Motor neuron (in vitro differentiated cells): Measurements from ENCODE around the gene COX5B. TPM values are rescaled to one million over a fixed set of nuclear protein-coding genes. Genes with fewer than 3 reads are reported as not detected.
A peak's percentile ranks its signal among the peaks of the same experiment; 100 is the strongest.
"Not testable (repeated sequence)": the region's sequence is repeated elsewhere in the genome, so short reads cannot be mapped to it uniquely, and the experiment has no call there.

ENCODE experiments used
- ATAC-seq, 8 experiments: fragments of 200-7000 bp; cut with Tn5 transposase; replicated peaks in 6 of 8; 2 replicates each; pipeline ENCODE4 v1.8.0; 2021; ENCODE audit warnings: mild to moderate bottlenecking in 8 of 8, moderate library complexity in 8 of 8
- H3K27ac ChIP-seq, 2 donors: fragments of 250-450 bp; sonication (Bioruptor Pico); 2 replicates each; pipeline ENCODE4 v1.9.0; 2021; ENCODE audit warnings: antibody characterized with exemption in 2 of 2, mild to moderate bottlenecking in 2 of 2, moderate library complexity in 1 of 2
- H3K4me1 ChIP-seq, 2 donors: fragments of 250-450 bp; sonication (Bioruptor Pico); replicated peaks in 1 of 2; 2 replicates each; pipeline ENCODE4 v1.6.1; 2021; ENCODE audit warnings: antibody characterized with exemption in 2 of 2, mild to moderate bottlenecking in 2 of 2, moderate library complexity in 1 of 2
- H3K4me3 ChIP-seq, 5 donors: fragments of 250-450 bp; sonication (Bioruptor Pico); 2 replicates each; pipeline ENCODE4 v1.9.0; 2021; ENCODE audit warnings: antibody characterized with exemption in 5 of 5, mild to moderate bottlenecking in 5 of 5, moderate library complexity in 4 of 5
- WGBS, 10 experiments: fragments of 450-650 bp; shearing (Covaris generic); methylation state at CpG; one replicate each; pipeline ENCODE4 v1.0.0; 2022; 5-methylcytosine and 5-hydroxymethylcytosine counted together
- in situ Hi-C, 9 experiments: fragments of 400-800 bp; cut with MboI; loops; one replicate each; pipeline ENCODE4 v1.15.0; 2021; ENCODE audit warnings: low sequenced_read_pairs in 9 of 9, low pct_unique_long_range_greater_than_20kb in 2 of 9; ENCODE audit not compliant: unreplicated experiment in 9 of 9
- total RNA-seq, 8 experiments: library from RNA; unstranded; fragments of 300-600 nt; gene quantifications; 2 replicates each; pipeline versions ENCODE4 v1.2.3 to v1.2.4, GENCODE V29; 2022

Gene COX5B
- total RNA-seq, 8 experiments from 2014 or later = 290 to 531 (median 349) TPM

DNA sequence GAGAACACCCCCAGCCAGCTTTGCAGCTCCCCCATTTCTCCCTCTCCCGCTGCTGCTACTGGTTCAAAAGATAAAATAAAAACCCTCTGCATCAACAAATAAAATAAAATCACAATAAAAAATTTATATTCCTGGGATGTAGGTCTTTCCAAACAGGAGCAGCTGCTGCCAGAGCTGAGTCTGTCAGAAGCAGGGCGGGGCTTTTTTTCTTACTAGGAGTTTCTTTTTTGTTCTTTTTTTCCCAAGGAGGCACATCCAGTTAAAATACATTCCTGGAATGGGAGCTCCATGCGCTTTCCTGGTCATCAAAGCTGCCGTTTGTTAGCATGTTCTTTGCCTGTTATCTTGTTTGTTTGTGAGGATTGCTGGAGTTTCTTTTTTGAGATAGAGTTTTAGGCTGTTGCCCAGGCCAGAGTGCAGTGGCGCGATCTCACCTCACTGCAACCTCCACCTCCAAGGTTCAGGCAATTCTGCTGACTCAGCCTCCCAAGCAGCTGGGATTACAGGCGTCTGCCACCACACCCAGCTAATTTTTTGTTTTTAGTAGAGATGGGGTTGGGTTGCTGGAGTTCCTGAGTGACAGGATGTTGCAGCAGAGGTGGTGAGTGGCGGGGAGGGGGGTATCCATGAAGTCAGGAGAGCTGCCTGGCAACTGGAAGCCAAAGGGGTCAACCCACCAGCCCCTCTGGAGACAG is 20.4 kb upstream of the COX5B start:
- H3K4me3 ChIP-seq, in situ Hi-C loops, H3K4me1 ChIP-seq, H3K27ac ChIP-seq: not testable (repeated sequence)
- WGBS, 10 experiments = no CpG with 5 or more reads among the region's 8 CpGs
- ATAC-seq = peak in 3 of 8 experiments; percentile 33 to 78 (median 65)

DNA sequence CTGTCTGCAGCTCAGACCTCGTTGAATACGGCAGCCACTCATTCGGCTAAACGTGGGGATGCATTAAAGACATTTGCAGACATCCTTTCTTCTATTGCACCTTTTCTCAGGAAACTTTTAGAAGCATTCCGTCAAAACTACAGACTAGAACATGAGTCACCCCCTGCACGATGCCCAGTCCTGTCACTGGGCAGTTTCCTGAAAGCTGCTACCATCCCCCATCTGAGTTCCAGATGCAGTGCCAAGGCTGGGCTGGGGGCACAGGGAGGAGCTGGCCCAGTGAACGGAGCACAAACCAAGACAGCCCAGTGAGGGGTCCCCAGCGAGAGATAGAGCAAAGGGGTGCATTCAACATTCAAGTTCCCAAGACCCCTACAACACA is 19.8 kb upstream of the COX5B start:
- not testable (repeated sequence) for ATAC-seq

DNA sequence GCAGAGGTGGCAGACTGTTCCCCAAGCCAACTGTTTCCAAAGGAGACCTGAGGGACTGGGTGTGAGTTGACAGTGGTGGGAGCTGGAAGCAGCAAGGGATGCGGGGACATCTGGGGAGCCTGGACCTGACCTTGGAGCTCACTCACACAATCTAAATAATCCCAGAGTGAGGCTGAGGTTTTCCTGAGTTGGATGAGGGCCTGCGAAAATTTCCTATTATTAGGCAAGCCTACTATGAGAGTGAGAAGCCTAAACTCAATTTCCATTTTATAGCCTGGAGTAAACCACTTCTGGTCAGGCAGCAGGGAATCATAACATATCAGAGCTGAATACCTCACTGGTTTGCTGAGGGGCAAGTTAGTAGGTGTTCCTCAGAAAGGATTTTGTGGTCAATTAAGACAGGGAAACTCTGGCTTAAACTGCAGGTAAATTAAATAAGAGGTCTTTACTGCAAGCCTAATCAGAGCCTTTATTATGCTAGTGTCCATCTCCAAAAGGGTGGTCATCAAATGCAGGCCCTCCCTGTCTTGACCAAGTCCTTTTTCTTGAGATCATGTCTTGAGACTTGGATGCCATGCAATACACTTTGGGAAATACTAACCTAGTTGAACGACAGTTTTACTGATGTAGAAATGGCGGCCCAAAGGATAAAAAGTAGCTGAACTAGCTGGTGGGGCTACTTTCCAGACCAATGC is 1.7 kb upstream of the COX5B start:
- WGBS, 10 experiments = 88 to 100% (median 98%) methylated on average over 2 to 3 of the region's 4 CpGs; no CpG with 5 or more reads in 2 of the 10 experiments
- H3K4me1 ChIP-seq = peaks cover 7 to 12% of the 10 kb centered on the region in 2 donors
- ATAC-seq = no peak
- H3K27ac ChIP-seq = no peak overlapping the region
- no peak overlapping the region for H3K4me3 ChIP-seq
- in situ Hi-C loops = no loop called here

More for the DNA sequence above, 19.8 kb upstream of the COX5B start:
- H3K27ac ChIP-seq, H3K4me1 ChIP-seq, in situ Hi-C loops, H3K4me3 ChIP-seq: not testable (repeated sequence)
- WGBS, 10 experiments = 60 to 67% methylated on average over 1 of the region's 8 CpGs; no CpG with 5 or more reads in 8 of the 10 experiments

DNA sequence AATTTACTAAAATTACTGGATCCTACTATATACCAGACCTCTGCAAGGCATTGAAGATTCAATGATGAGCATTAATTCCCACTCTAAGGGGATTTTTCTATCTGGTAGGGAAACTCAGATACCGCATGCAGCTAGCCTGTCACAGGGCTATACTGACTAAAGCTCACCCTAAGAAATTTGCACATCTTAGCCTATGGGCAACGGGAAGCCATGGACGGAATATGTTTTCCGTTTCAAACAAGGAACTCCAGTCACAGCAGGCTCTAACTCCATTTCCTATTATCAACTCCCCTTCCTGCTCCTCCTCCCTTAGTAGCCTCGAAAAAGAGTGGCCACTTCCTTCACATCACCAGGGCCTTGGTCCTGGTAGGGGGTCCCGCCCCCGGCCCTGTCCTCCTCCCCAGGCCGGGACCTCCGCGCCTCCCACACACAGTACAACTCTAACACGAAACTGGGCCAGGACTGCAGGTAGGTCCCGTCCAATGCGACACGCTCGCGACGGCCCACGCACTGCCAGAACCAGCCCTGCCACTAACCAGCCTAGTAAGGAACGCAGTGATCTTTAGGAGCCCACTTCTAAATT is 659 bp upstream of the COX5B start:
- peak; percentile 40 to 62 (median 54) for ATAC-seq
- 0 to 75% (median 51%) methylated on average over 1 to 4 of the region's 19 CpGs; no CpG with 5 or more reads in 3 of the 10 experiments for WGBS, 10 experiments
- peak overlapping the region; percentile 41 to 75 for H3K27ac ChIP-seq
- peaks cover 7 to 12% of the 10 kb centered on the region in 2 donors for H3K4me1 ChIP-seq
- peak overlapping the region; percentile 63 to 99 (median 82) for H3K4me3 ChIP-seq
- in situ Hi-C loops = no loop called here

DNA sequence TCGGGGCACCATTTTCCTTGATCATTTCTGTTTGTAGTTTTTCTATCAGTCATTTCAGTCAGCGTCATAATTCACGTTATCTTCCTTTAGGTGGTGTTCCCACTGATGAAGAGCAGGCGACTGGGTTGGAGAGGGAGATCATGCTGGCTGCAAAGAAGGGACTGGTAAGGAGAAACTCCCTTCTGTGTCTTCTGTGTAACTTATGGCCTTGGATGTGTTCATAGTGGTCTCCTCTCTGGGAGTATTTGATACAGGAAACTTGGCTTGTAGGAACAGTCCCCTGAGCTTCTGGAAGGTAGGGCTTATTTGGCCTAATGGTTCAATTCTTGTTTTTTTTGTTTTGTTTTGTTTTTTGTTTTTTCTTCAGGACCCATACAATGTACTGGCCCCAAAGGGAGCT is 1.1 kb downstream of the COX5B start:
- H3K4me3 ChIP-seq = peak overlapping the region; percentile 63 to 99 (median 82)
- no peak overlapping the region for H3K27ac ChIP-seq
- in situ Hi-C loops = no loop called here
- peaks cover 7 to 12% of the 10 kb centered on the region in 2 donors for H3K4me1 ChIP-seq
- ATAC-seq = no peak
- WGBS, 10 experiments = 66 to 100% (median 99%) methylated on average over 1 to 4 of the region's 4 CpGs

DNA sequence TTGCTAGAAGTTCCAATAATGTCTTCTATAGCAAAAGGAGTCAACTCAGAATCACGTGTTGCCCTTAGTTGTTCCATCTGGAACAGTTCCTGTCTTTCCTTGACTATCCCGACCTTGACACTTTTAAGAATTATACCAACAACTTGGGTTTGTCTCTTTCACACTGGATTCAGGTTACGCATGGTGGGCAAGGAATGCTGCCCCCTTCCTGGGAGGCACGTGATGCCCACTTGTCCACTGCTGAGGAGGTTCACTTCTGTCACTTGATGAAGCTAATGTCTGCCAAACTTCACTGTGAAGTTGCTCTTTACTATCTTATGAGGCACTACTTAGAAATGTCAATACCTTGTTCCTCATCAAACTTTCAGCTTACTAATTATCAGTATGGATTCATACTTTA is 5.3 kb downstream of the COX5B start:
- peaks cover 2 to 6% of the 10 kb centered on the region in 2 donors for H3K4me1 ChIP-seq
- 64 to 100% (median 90%) methylated on average over 2 to 4 of the region's 4 CpGs for WGBS, 10 experiments
- no peak overlapping the region for H3K4me3 ChIP-seq
- H3K27ac ChIP-seq = no peak overlapping the region
- ATAC-seq = no peak
- in situ Hi-C loops = loop anchor here in 2 of 9 experiments (25.0 kb wide), 1 partner anchor 1589 kb away; no protein-coding TSS in a partner anchor

DNA sequence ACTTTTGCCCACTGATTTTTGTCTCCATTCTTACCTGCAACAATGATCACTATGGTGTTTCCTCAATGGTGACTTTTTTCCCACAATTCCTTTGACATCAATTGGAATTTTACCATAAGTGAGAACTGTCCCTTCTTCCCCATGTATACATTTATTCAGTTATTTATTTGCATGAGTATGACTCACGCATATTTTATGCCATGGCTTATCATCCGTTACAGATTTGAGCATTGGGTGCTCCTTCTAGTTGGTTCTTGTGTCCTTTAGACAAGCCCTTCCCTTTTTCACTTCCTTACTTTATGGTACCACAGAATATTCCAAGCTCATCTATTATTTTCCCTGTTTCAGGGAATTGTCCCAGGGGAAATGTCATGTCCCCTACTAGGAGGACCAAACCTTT is 7.6 kb downstream of the COX5B start:
- no peak overlapping the region for H3K27ac ChIP-seq
- peak in 3 of 8 experiments; percentile 61 to 88 (median 77) for ATAC-seq
- H3K4me3 ChIP-seq = no peak overlapping the region
- WGBS, 10 experiments = 0 to 100% (median 88%) methylated on average over 1 to 2 of the region's 2 CpGs; no CpG with 5 or more reads in 1 of the 10 experiments
- H3K4me1 ChIP-seq = no peaks in the 10 kb centered on the region
- in situ Hi-C loops = loop anchor here in 2 of 9 experiments (25.0 kb wide), 1 partner anchor 1591 kb away; no protein-coding TSS in a partner anchor

DNA sequence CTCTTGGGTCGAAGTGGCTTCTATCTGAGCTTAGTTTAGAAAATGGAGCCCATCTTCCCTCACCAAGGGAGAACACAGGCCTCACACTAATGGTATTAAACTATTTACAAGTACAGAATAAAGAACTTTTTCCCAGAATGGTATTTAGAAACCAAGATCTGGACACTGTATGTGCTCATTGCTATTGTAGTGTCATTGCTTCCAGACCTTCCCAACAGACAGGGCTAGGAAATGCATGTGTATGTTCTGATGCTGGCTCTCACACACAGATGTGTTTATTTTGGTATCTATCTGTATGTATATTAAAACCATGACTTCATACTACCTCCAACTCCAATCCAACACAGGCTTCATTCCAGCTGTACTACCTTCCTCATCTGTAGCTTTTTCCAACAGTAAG is 8.0 kb downstream of the COX5B start:
- in situ Hi-C loops = loop anchor here in 2 of 9 experiments (25.0 kb wide), 1 partner anchor 1592 kb away; no protein-coding TSS in a partner anchor
- Histone ChIP-seq H3K4me1 (no peaks in the 10 kb centered on the region), H3K27ac (no peak overlapping the region), H3K4me3 (no peak overlapping the region)
- peak in 2 of 8 experiments; percentile 11 to 14 for ATAC-seq
- WGBS, 10 experiments = 20 to 100% (median 89%) methylated on average over 1 of the region's 1 CpG; no CpG with 5 or more reads in 5 of the 10 experiments

DNA sequence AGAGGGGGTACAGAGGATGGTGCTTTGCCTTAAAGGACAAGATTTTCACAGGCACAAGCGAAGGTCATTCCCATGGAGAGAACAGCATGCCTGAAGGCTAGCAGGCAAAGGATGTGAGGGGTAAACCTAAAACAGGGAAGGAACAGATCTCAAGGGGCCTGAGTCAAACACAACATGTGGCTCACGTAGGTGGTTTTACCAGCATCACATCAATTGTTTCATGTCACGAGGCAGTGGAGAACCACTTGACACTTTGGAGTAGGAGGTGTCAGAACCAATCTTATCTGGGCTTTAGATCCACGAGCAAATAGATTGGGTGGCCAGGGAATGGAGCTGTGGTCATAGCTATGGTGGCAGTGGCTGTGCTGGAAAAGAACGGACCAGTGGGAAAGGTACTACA is 8.4 kb downstream of the COX5B start:
- Histone ChIP-seq H3K4me3 (no peak overlapping the region), H3K27ac (no peak overlapping the region), H3K4me1 (no peaks in the 10 kb centered on the region)
- in situ Hi-C loops = loop anchor here in 2 of 9 experiments (25.0 kb wide), 1 partner anchor 1592 kb away; no protein-coding TSS in a partner anchor
- ATAC-seq = no peak
- 80 to 100% (median 100%) methylated on average over 1 to 4 of the region's 5 CpGs; no CpG with 5 or more reads in 2 of the 10 experiments for WGBS, 10 experiments

DNA sequence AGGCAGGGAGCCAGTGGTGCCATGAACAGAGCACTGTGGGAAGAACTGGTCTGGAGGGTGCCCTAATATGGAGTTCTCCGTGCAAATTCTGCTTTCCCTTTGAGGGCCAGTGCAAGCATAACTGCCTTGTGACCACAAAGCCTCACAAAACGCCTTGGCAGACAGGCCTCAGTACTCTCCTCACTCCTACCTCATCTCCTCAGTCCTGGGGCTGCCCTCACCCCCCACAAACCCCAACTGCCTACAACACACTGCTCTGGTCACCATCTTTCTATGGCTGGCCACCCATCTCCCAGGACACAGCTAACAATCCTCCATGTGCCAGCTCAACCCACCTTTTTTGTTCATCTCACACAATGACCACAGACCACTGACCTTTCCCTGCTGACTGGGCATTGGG is 8.9 kb downstream of the COX5B start:
- WGBS, 10 experiments = 80 to 100% (median 100%) methylated on average over 1 to 2 of the region's 2 CpGs; no CpG with 5 or more reads in 3 of the 10 experiments
- no peak for ATAC-seq
- Histone ChIP-seq H3K27ac (no peak overlapping the region), H3K4me3 (no peak overlapping the region), H3K4me1 (no peaks in the 10 kb centered on the region)
- in situ Hi-C loops = loop anchor here in 2 of 9 experiments (25.0 kb wide), 1 partner anchor 1592 kb away; no protein-coding TSS in a partner anchor

DNA sequence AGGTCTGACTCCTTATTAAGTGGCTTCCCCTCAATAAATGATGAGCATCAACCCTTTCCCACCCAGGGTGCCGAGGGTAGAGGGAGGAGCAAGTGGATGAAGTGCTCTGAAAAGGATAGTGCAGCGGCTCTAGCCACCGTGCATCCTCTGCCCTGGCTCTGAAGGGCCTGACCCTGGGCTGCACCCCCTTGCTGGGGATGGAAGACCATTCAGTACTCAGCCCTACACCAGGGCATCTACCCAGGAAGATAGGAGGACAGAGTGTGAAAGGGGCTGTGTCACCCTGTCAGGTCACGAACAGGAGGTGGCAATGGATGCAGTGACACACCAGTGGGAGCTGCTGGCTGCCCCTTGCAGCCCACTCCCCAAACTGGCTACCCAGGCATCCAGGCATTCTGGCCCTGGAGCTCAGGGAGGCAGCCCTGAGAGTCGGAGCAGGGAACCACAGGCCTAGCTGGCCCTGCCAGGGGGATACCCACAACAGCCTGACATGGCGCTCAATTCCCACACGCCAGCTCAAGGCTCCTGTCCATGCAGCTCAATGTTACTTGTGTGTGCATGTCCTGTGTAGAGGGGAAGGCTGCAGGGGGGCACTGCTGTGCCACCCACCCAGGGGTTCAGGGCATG is 10.4 kb downstream of the COX5B start:
- no peaks in the 10 kb centered on the region for H3K4me1 ChIP-seq
- in situ Hi-C loops = loop anchor here in 2 of 9 experiments (25.0 kb wide), 1 partner anchor 1594 kb away; no protein-coding TSS in a partner anchor
- no peak overlapping the region for H3K27ac ChIP-seq
- WGBS, 10 experiments = 97 to 100% (median 100%) methylated on average over 1 to 4 of the region's 7 CpGs; no CpG with 5 or more reads in 5 of the 10 experiments
- H3K4me3 ChIP-seq = no peak overlapping the region
- no peak for ATAC-seq

DNA sequence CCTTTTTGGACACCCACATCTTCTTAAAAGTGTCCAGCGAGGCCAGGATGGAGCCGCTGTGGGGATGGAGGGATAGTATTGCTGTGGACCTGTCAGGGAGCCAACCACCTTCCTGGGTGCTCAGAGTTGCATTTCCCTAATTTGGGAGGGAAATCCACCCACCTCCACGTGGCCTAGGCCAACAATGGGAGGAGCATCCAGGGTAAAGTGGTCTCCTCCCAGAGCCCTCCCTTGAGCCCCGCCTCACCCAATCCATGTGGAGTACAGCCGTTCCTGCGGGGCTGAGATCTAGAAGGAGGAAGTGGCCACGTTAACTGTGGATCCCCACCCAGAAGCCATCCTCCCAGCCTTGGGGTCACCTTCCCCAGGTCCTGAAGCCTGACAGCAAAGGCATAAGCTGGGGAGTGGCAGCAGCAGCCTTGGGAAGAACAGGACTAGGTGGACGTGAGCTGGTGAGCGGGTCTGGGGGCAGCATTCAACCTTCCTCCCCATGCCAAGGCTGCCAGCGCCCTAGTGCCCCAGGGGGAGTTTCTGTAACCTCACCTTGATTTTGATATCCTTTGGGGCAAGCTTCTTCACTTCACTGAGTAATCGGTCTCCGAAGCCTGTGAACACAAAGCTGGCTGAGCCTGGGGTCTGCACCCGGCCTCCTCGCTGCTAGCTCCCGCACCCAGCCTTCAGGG is 11.2 kb downstream of the COX5B start:
- peak in 2 of 8 experiments; percentile 25 to 45 for ATAC-seq
- H3K4me1 ChIP-seq = peaks cover 2 to 5% of the 10 kb centered on the region in 2 donors
- 50 to 96% (median 85%) methylated on average over 2 to 8 of the region's 15 CpGs; no CpG with 5 or more reads in 5 of the 10 experiments for WGBS, 10 experiments
- no peak overlapping the region for H3K4me3 ChIP-seq
- no peak overlapping the region for H3K27ac ChIP-seq
- in situ Hi-C loops = loop anchor here in 2 of 9 experiments (25.0 kb wide), 1 partner anchor 1595 kb away; no protein-coding TSS in a partner anchor
